A673 (cell line): ENCODE measurements around the gene TOP2B. TPM values are rescaled to one million over a fixed set of nuclear protein-coding genes. Genes with fewer than 3 reads are reported as not detected.

Source experiments
- BruUV-seq: library from RNA; stranded (reverse); fragments of 400-500 nt; replicated peaks from 2 replicates; lab custom pipeline; 2021; lab: Mats Ljungman, UMichigan
- CTCF ChIA-PET: fragments of 300-600 bp; sonication (Branson Sonifier 250); formaldehyde crosslinking; loops from one replicate; lab custom pipeline; 2022; ENCODE audit warnings: antibody characterized with exemption; lab: Charles Lee
- POLR2A ChIA-PET: fragments of 300-600 bp; sonication (Branson Sonifier 250); formaldehyde crosslinking; loops from one replicate; lab custom pipeline; 2022; ENCODE audit warnings: antibody characterized with exemption; ENCODE audit not compliant: low non-redundant PET; lab: Charles Lee
- DNase-seq: peaks from one replicate; pipeline ENCODE4 v3.0.0-alpha.2; 2015; ENCODE audit warnings: low spot score
- H3K27ac ChIP-seq: fragments of 200-600 bp; sonication (generic); 2 replicates; pipeline ENCODE4 v1.5.1; 2016; ENCODE audit warnings: mixed run types, low read depth, mild to moderate bottlenecking, mixed read lengths, antibody characterized with exemption, low read length; ENCODE audit not compliant: poor library complexity, severe bottlenecking
- H3K27me3 ChIP-seq: fragments of 200-600 bp; sonication (generic); replicated peaks from 2 replicates; pipeline ENCODE4 v1.6.1; 2017; ENCODE audit warnings: mixed run types, low read depth, mild to moderate bottlenecking, mixed read lengths, antibody characterized with exemption, low read length; ENCODE audit not compliant: insufficient read depth, poor library complexity
- H3K36me3 ChIP-seq: fragments of 200-600 bp; sonication (generic); 2 replicates; pipeline ENCODE4 v1.6.1; 2016; ENCODE audit warnings: mixed run types, mild to moderate bottlenecking, mixed read lengths, antibody characterized with exemption, low read length; ENCODE audit not compliant: insufficient read depth, poor library complexity, severe bottlenecking
- H3K4me1 ChIP-seq: fragments of 200-600 bp; sonication (generic); 2 replicates; pipeline ENCODE4 v1.6.1; 2017; ENCODE audit warnings: mixed run types, mild to moderate bottlenecking, mixed read lengths, antibody characterized with exemption, low read length; ENCODE audit not compliant: insufficient read depth, poor library complexity, severe bottlenecking
- H3K4me3 ChIP-seq: fragments of 200-600 bp; sonication (generic); 2 replicates; pipeline ENCODE4 v1.5.1; 2016; ENCODE audit warnings: low read depth, mixed run types, mild to moderate bottlenecking, mixed read lengths, low read length; ENCODE audit not compliant: poor library complexity, severe bottlenecking
- H3K9me3 ChIP-seq: fragments of 200-600 bp; sonication (generic); 2 replicates; pipeline ENCODE4 v1.6.1; 2016; ENCODE audit warnings: mixed run types, low read depth, mild to moderate bottlenecking, mixed read lengths, antibody characterized with exemption, low read length; ENCODE audit not compliant: poor library complexity, severe bottlenecking
- CTCF ChIP-seq: fragments of 300-800, 200-600 bp; sonication (generic); conservative IDR thresholded peaks from 2 replicates; pipeline ENCODE4 v1.5.1; 2017; ENCODE audit warnings: low read depth, mild to moderate bottlenecking, antibody characterized with exemption, low read length, moderate library complexity, mixed read lengths
- EZH2 ChIP-seq: fragments of 200-600 bp; sonication (generic); IDR thresholded peaks from 2 replicates; pipeline ENCODE4 v1.6.1; 2017; ENCODE audit warnings: borderline replicate concordance, low read depth, mild to moderate bottlenecking, mixed read lengths, antibody characterized with exemption, low read length; ENCODE audit not compliant: poor library complexity, severe bottlenecking
- intact Hi-C: fragments of 100-400 bp; cut with micrococcal nuclease; formaldehyde crosslinking; loops from one replicate; pipeline ENCODE4 v1.10.0; 2022; ENCODE audit not compliant: unreplicated experiment
- total RNA-seq: library from RNA; stranded (reverse); gene quantifications from 2 replicates; pipeline ENCODE4 v1.2.3, GENCODE V29; 2021

The TOP2B gene
- total RNA-seq, 1 experiment from 2014 or later, result 154 TPM

- Histone ChIP-seq H3K4me1 (peaks cover 20% of the 10 kb centered on the region), H3K4me3 (peak overlapping the region; percentile 72), H3K27me3 (no peaks in the 10 kb centered on the region), H3K9me3 (no peaks in the 10 kb centered on the region), H3K27ac (peak overlapping the region; percentile 94), H3K36me3 (no peaks in the 10 kb centered on the region)
- TSS peak; percentile 61 for BruUV-seq
- POLR2A ChIA-PET, result no interaction called here
- CTCF ChIA-PET, result no interaction called here
- intact Hi-C loops, result no loop called here
- TF ChIP-seq CTCF (no peak), EZH2 (no peak)
- DNase-seq, result no peak
These were observed 891 bp upstream of the TOP2B start for GRCh38 chr3:25665315-25666280.

DNA sequence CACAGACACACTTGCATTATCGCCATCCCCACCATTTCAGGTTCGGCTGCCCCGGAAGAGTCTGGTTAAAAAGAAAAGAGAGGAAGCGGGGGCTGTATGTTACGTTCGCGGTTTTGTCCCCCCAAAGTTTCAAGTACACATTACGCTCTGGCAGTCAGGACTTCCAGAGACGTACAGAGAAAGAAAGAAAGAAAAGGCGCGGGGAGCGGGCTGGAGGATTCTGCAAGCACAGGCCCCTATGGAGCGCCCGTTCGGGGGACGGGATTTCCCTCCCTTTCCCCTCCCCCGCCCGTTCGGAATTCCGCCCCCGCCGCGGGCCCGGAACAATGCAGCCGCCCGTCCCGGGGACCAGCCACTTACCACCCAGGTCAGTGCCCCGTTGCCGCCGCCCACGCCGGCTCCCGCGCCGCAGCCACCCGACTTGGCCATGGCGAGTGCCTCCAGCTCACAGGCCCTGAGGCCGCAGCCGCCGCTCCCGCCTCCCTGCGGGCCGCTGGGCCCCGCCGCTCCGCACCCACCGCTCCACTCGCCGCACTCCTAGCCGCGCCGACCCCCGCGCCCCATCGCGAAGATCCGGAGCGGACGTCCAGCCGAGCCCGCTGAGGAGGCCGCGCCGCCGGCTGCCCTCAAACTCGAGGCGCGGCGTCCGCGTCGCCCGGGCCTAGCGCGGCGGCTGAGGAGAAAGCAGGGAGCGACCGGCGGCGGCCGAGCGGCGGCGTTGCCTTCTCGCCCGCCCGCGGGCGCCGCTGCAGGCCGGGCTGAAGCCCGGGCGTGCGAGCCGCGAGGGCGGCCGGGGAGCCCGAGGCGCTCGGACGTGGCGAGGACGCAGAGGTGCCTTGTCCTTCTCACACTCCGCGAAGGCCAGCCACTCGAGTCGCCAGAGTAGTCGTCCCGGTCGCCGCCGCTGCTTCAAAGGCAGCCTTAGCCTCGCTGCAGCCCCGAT is 567 bp downstream of the TOP2B start:
- POLR2A ChIA-PET, result interaction anchor here (0.7 kb wide), 1 partner anchor 586 kb away, joined by 7 read pairs; no protein-coding TSS in a partner anchor
- H3K36me3 ChIP-seq, result no peaks in the 10 kb centered on the region
- H3K27me3 ChIP-seq, result no peaks in the 10 kb centered on the region
- H3K4me1 ChIP-seq, result peaks cover 26% of the 10 kb centered on the region
- no peaks in the 10 kb centered on the region for H3K9me3 ChIP-seq
- no peak for TF ChIP-seq CTCF
- no peak for TF ChIP-seq EZH2
- H3K27ac ChIP-seq, result peak overlapping the region; percentile 94
- BruUV-seq, result TSS peak; percentile 35
- peak; percentile 67 for DNase-seq
- intact Hi-C loops, result loop anchor here (5.0 kb wide), 1 partner anchor 168 kb away; no protein-coding TSS in a partner anchor
- H3K4me3 ChIP-seq, result peak overlapping the region; percentile 72
- CTCF ChIA-PET, result no interaction called here

DNA sequence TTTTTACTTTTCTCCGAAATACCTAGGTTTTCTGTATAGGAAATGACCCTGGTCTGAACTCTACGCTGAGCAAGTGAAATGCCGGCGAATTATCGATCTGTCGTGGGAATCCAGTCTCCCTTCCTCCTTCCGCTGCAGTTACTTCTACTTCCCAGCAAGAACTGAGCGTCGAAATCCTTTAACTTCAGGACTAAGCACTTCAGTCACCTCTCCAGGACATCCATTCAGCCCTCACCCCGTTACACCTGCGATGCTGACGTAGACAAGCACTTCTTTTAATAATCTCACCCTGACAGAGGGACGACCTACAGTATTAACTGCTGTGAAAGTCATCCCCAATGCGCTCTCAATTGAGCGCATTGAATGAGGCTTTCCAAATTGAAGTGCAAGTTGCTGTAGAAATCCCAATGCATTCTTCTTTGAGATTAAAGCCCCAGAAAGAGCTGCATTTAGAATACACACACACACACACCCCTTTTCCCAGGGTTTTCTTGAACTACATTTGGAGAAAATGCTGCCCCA is 1.3 kb downstream of the TOP2B start:
- peak overlapping the region; percentile 94 for H3K27ac ChIP-seq
- no peaks in the 10 kb centered on the region for H3K36me3 ChIP-seq
- peak; percentile 57 for DNase-seq
- TF ChIP-seq EZH2 (no peak), CTCF (no peak)
- BruUV-seq, result no TSS peak
- ChIA-PET CTCF (no interaction called here), POLR2A (no interaction called here)
- peaks cover 26% of the 10 kb centered on the region for H3K4me1 ChIP-seq
- H3K4me3 ChIP-seq, result peak overlapping the region; percentile 72
- H3K27me3 ChIP-seq, result no peaks in the 10 kb centered on the region
- H3K9me3 ChIP-seq, result no peaks in the 10 kb centered on the region
- intact Hi-C loops, result loop anchor here (5.0 kb wide), 1 partner anchor 169 kb away; no protein-coding TSS in a partner anchor
